Raji (cell line): ENCODE data around the gene SPTBN1.

ENCODE experiments used
- POLR2A ChIP-seq: IDR thresholded peaks from 2 replicates; pipeline ENCODE4 v1.6.1; 2011; ENCODE audit warnings: low read depth, low read length, control low read depth; ENCODE audit not compliant: insufficient read depth

The SPTBN1 gene

DNA sequence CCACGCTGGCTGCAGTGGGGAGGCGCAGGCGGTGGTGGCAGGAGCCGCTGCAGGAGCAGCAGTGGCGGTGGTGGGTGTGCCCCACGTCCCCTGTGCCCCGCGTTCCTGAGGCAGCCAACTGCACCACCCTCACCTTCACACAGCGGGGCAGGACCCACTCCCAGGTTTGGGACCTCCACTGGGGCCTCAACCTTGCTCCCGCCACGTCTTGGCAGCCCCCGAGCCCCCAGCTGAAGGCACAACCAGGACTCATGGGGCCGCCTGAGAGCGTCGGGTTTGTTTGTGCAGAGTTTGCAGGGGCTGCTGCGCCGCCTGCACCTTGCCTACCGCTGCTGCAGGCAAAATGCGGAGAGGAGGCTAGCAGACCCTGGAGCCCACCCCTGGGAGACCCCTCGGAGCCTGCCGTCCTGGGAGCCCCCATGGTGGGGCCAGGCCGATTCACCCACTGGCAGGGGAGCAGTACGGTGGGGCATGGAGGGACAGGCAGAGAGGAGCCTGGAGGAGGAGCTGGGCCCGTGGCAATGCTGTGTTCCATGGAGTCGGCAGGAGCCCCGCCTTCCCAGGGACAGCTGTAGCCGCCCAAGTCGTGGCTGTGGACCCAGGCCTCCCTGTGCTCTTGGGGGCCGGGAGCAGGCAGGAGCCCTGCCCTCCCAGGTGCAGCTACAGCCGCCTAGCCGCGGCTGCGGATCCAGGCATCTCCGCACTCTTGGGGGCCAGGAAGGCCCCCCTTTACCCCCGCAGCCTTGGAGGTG lies 252.6 kb downstream of the SPTBN1 start:
- TF ChIP-seq POLR2A, result no peak

DNA sequence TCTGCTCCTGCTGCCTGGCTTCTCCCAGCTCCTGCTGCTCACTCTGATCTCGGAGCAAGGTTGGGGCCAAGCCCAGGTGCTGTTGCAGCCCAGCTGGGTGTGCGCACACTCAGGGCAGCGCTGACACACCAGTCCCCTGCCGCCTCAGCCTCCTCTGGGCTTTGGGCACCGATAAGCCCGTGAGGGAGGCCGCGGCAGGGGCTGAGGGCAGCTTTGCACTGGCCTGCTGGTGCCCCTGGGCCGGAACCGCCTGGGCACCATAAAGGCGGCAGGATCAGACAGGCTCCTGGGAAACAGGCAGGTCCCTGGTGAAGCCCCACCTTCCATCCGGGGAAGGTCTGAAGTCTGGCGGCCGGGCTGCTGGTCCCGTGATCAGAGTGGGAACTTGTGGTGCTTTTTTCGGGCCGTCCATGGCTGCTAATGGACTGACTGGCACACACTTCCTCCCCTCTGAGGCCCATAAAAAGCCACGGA lies 253.2 kb downstream of the SPTBN1 start:
- no peak for TF ChIP-seq POLR2A

DNA sequence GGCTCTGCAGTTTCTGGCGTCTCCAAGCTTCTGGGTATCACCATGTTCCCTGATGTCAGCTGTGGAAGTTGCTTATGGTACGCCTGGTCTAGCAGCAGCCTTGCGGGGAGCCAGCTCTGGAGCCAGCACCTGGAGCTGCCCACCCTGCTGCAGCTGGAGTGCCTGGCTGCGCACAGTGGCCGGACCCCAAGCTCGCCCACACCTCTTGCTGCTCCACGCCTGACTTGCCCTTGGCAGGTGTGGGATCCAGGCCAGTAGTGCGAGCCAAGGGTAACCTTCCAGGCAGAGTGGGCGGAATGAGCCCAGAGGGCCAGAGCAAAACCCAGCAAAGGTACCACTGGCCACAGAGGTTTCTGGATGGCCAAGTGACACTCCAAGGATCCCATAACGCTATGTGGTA lies 254.1 kb downstream of the SPTBN1 start:
- TF ChIP-seq POLR2A, result no peak

- TF ChIP-seq POLR2A, result no peak
Measured at GRCh38 chr2:54712516-54712915, 256.4 kb downstream of the SPTBN1 start.

- TF ChIP-seq POLR2A, result no peak
Measured at GRCh38 chr2:54714996-54715395, 258.9 kb downstream of the SPTBN1 start.

DNA sequence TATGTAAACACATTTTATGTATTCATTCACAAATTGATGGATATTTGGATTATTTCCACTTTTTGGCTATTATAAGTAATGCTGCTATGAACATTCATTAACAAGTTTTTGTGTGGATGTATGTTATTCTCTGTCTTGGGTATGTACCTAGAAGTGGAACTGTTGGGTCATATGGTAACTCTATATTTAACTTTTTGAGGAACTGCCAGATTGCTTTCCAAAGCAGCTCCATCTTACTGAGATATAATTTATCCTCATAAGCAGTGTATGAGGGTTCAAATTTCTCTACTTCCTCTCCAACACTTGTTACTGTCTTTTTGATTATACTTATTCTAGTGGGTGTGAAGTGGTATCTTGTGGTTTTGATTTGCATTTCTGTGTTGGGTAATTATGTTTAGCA lies 260.2 kb downstream of the SPTBN1 start:
- no peak for TF ChIP-seq POLR2A

DNA sequence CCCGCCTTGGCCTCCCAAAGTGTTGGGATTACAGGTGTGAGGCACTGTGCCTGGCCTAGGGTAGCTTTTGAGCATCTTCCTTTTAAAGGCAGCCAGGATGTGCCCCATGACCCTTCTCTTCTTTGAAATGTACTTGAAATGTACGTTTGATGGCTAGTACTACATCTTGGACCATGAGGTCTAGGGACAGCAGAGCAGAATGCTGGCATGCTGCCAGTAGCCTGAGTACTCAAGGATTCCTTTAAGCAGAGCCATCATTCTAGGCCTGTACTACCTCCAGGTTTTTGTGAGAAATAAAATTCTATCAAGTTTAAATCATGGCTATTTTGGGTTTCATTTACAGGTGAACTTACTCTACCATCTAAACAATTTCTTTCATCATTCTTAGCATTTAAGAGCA lies 264.4 kb downstream of the SPTBN1 start:
- no peak for TF ChIP-seq POLR2A
